HepG2 (cell line): ENCODE results near the gene C1D. TPM values are rescaled to one million over a fixed set of nuclear protein-coding genes. Genes with fewer than 3 reads are reported as not detected.

ENCODE experiments used
- ARNT2 ChIP-seq: sonication (generic); formaldehyde crosslinking; IDR thresholded peaks from 2 replicates; pipeline ENCODE4 v1.8.0; 2022; ENCODE audit warnings: mild to moderate bottlenecking, low read depth, missing genetic modification reagents, moderate library complexity
- DNMT3B ChIP-seq: conservative IDR thresholded peaks from 2 replicates; pipeline ENCODE4 v1.6.1; 2016; ENCODE audit warnings: missing biosample characterization, control low read depth
- HIVEP1 ChIP-seq: sonication (generic); formaldehyde crosslinking; IDR thresholded peaks from 2 replicates; pipeline ENCODE4 v1.4.0; 2020; ENCODE audit warnings: mild to moderate bottlenecking, missing genetic modification reagents
- ISL2 ChIP-seq: sonication (generic); formaldehyde crosslinking; IDR thresholded peaks from 2 replicates; pipeline ENCODE4 v1.5.0; 2020; ENCODE audit warnings: missing genetic modification reagents
- PRDM10 ChIP-seq: sonication (generic); formaldehyde crosslinking; IDR thresholded peaks from 2 replicates; pipeline ENCODE4 v1.4.0; 2020; ENCODE audit warnings: low read depth, missing genetic modification reagents
- YEATS4 ChIP-seq: sonication (generic); formaldehyde crosslinking; IDR thresholded peaks from 2 replicates; pipeline ENCODE4 v1.4.0; 2020; ENCODE audit warnings: missing genetic modification reagents, borderline replicate concordance
- ZNF232 ChIP-seq: sonication (generic); formaldehyde crosslinking; IDR thresholded peaks from 2 replicates; pipeline ENCODE4 v1.4.0; 2020; ENCODE audit warnings: missing genetic modification reagents, borderline replicate concordance
- ZNF350 ChIP-seq: sonication (generic); formaldehyde crosslinking; IDR thresholded peaks from 2 replicates; pipeline ENCODE4 v1.4.0; 2020; ENCODE audit warnings: mild to moderate bottlenecking, low read depth, missing genetic modification reagents, borderline replicate concordance
- ZNF687 ChIP-seq: sonication (generic); formaldehyde crosslinking; IDR thresholded peaks from 2 replicates; pipeline ENCODE4 v1.5.1; 2020; ENCODE audit warnings: mild to moderate bottlenecking, missing genetic modification reagents, moderate library complexity
- ZNF746 ChIP-seq: sonication (generic); formaldehyde crosslinking; IDR thresholded peaks from 2 replicates; pipeline ENCODE4 v1.8.0; 2022; ENCODE audit warnings: mild to moderate bottlenecking, missing genetic modification reagents
- polyA plus RNA-seq, 8 experiments: library from polyadenylated mRNA; depleted of rRNA in 3 of 8; stranded (reverse) in 7 of 8; unstranded in 1 of 8; fragments of >200 nt; fragmentation: Illumina TruSeq in 4 of 8; extraction: Trizol in 4 of 8; gene quantifications; 2 replicates each; pipeline versions ENCODE4 v1.2.1 to v1.2.3, GENCODE V29; 2011 to 2016; ENCODE audit warnings: low read depth in 4 of 8, missing spikeins in 1 of 8, mixed read lengths in 1 of 8; ENCODE audit not compliant: insufficient read depth in 1 of 8
- total RNA-seq, 5 experiments: library from RNA; depleted of rRNA; stranded (reverse); fragments of >200 nt; fragmentation: Illumina TruSeq; extraction: Trizol; gene quantifications; 2 replicates each; pipeline ENCODE4 v1.2.3, GENCODE V29; 2016; ENCODE audit warnings: low read depth in 1 of 5
- TF ChIP-seq, protein P1 (sequence below): sonication (generic); formaldehyde crosslinking; IDR thresholded peaks from 2 replicates; pipeline ENCODE4 v1.4.0; 2020; ENCODE audit warnings: missing genetic modification reagents, low read depth, mild to moderate bottlenecking, borderline replicate concordance
- TF ChIP-seq, protein P2 (sequence below): sonication (generic); formaldehyde crosslinking; IDR thresholded peaks from 2 replicates; pipeline ENCODE4 v1.4.0; 2020; ENCODE audit warnings: missing genetic modification reagents
- TF ChIP-seq, protein P3 (sequence below): sonication (generic); formaldehyde crosslinking; IDR thresholded peaks from 2 replicates; pipeline ENCODE4 v1.4.0; 2020; ENCODE audit warnings: mild to moderate bottlenecking, missing genetic modification reagents

C1D gene
- total and polyA plus RNA-seq, 2 of the 13 experiments (the other 11 are each of a cell fraction or from before 2014, with no cell fraction given), result 38.1 to 43.5 TPM

GRCh38 chr2:68063797-68064646, 1.2 kb upstream of the C1D start (continued):
- TF ChIP-seq DNMT3B (0 out of 2 replicates have a peak, but pooled peaks have one; percentile 40), ZNF232 (peak; percentile 64; the same call in 1 of the 2 replicates), YEATS4 (CRISPR knock-in tag) (peak; percentile 47; the same call in 1 of the 2 replicates), ZNF687 (CRISPR knock-in tag) (peak; percentile 72), ZNF746 (0 out of 2 replicates have a peak, but pooled peaks have one; percentile 37), ARNT2 (CRISPR knock-in tag) (peak; percentile 43; the same call in 1 of the 2 replicates), HIVEP1 (CRISPR knock-in tag) (peak; percentile 86), ISL2 (CRISPR knock-in tag) (peak; percentile 52; the same call in 1 of the 2 replicates), ZNF350 (CRISPR knock-in tag) (peak; percentile 78), PRDM10 (CRISPR knock-in tag) (0 out of 2 replicates have a peak, but pooled peaks have one; percentile 43)
- TF ChIP-seq, protein P1, sequence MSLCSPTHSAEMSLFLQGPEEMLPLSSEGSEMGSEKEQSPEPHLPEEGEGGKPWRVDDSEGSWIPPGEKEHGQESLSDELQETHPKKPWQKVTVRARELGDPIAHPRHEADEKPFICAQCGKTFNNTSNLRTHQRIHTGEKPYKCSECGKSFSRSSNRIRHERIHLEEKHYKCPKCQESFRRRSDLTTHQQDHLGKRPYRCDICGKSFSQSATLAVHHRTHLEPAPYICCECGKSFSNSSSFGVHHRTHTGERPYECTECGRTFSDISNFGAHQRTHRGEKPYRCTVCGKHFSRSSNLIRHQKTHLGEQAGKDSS, result 0 out of 2 replicates have a peak, but pooled peaks have one; percentile 23
- TF ChIP-seq, protein P2, sequence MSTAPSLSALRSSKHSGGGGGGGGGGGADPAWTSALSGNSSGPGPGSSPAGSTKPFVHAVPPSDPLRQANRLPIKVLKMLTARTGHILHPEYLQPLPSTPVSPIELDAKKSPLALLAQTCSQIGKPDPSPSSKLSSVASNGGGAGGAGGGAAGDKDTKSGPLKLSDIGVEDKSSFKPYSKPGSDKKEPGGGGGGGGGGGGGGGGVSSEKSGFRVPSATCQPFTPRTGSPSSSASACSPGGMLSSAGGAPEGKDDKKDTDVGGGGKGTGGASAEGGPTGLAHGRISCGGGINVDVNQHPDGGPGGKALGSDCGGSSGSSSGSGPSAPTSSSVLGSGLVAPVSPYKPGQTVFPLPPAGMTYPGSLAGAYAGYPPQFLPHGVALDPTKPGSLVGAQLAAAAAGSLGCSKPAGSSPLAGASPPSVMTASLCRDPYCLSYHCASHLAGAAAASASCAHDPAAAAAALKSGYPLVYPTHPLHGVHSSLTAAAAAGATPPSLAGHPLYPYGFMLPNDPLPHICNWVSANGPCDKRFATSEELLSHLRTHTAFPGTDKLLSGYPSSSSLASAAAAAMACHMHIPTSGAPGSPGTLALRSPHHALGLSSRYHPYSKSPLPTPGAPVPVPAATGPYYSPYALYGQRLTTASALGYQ (CRISPR knock-in tag), result 0 out of 2 replicates have a peak, but pooled peaks have one; percentile 16
- TF ChIP-seq, protein P3, sequence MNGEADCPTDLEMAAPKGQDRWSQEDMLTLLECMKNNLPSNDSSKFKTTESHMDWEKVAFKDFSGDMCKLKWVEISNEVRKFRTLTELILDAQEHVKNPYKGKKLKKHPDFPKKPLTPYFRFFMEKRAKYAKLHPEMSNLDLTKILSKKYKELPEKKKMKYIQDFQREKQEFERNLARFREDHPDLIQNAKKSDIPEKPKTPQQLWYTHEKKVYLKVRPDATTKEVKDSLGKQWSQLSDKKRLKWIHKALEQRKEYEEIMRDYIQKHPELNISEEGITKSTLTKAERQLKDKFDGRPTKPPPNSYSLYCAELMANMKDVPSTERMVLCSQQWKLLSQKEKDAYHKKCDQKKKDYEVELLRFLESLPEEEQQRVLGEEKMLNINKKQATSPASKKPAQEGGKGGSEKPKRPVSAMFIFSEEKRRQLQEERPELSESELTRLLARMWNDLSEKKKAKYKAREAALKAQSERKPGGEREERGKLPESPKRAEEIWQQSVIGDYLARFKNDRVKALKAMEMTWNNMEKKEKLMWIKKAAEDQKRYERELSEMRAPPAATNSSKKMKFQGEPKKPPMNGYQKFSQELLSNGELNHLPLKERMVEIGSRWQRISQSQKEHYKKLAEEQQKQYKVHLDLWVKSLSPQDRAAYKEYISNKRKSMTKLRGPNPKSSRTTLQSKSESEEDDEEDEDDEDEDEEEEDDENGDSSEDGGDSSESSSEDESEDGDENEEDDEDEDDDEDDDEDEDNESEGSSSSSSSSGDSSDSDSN, result 0 out of 2 replicates have a peak, but pooled peaks have one; percentile 25
